Smooth muscle cell of trachea (primary cell): ENCODE results near the gene TGFBR3. TPM values are rescaled to one million over a fixed set of nuclear protein-coding genes. Genes with fewer than 3 reads are reported as not detected.

Source experiments
- total RNA-seq: library from RNA; depleted of rRNA; stranded (reverse); fragments of >200 nt; gene quantifications from 2 replicates; pipeline ENCODE4 v1.2.1, GENCODE V29; 2014

TGFBR3 gene
- 84.9 and 106 TPM in 2 replicates for total RNA-seq

DNA sequence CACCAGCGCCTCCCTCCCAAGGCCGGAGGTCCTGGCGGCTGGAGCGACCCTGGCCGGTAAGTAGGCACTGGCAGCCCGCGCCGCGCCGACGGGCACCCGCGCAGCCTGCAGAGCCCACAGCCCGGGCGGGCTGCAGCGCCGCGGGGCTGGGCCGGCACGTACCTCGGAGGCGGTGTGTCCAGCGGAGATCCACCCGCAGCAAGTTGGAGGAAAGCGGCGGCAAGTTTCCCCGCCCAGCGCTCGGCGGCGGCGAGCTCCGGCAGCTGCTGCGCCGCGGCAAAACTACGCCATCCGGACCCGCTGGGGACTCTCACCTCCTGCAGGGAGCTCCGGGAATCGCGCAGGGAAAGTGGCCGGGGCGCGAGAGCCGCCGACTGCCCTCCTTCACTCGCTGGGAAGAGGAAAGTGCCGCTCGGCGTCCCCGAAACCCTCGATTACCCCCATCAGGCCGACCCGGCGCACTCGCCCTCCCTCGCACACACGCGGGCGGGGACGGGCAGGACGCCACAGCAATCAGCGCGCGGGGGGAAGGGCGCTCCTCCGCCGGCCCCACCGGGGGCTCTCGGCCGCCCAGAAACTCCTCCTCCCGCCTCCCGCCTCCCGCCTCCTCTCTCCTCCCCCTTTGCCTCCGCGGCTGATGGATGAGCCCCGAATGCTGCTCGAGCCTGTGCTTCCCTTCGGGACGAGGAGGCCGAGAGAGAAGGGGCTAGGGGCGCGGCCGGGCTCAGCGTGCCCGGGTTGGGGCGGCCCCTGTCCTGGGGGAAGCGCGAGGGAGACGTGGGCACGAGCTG is at the start of gene TGFBR3:
TGFBR3 (minus strand) TSS at position 436 of the 791 bp plus-strand sequence. CDS start 24,620 bp downstream, outside the sequence.

Other genes starting within 250 kb of the TGFBR3 start
- gene BRDT, start 63.2 kb upstream of the TGFBR3 start, total RNA-seq: not detected in 2 replicates
- gene EPHX4, start 143.8 kb upstream of the TGFBR3 start, total RNA-seq: 0.58 and 0.66 TPM in 2 replicates
- 0.15 TPM in 1 of 2 replicates, not detected in the other for gene SETSIP, start 189.3 kb upstream of the TGFBR3 start, total RNA-seq
- 6.7 and 8.1 TPM in 2 replicates for gene BTBD8, start 194.2 kb upstream of the TGFBR3 start, total RNA-seq